HG03442 (cell line): Measurements from ENCODE around the gene TMEM80.

Experiments
- ATAC-seq: cut with Tn5 transposase; IDR thresholded peaks from one replicate; pipeline ENCODE4 v1.9.1; 2021; ENCODE audit warnings: mild to moderate bottlenecking, moderate library complexity; ENCODE audit not compliant: unreplicated experiment

The TMEM80 gene

GRCh38 chr11:699116-699508, 3.5 kb downstream of the TMEM80 start:
- no peak for ATAC-seq

DNA sequence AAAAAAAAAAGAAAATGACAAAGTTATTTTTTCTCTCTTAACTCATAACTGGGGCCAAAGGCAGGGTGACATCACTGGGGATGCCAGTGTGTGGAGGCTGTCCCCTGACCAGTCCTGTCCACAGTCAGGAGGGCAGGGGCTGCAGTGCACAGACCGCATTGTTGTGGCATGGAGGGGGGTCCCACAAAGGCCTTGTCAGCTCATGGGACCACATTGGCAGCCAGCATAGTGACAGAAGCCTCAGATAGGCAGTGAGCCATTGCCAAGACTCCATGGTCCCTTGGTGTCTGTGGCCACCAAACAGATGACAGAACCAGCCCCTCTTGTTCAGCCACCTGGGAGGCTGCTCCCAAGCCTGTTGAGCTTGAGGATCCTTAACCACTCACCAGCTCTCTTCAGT, 4.1 kb downstream of the TMEM80 start:
- no peak for ATAC-seq

- no peak for ATAC-seq
These were observed 6.3 kb downstream of the TMEM80 start for GRCh38 chr11:701741-702461.

GRCh38 chr11:702462-703461, 7.1 kb downstream of the TMEM80 start:
- no peak for ATAC-seq

- ATAC-seq = no peak
These were observed 7.9 kb downstream of the TMEM80 start for GRCh38 chr11:703506-703905.

GRCh38 chr11:704228-704674, 8.6 kb downstream of the TMEM80 start:
- ATAC-seq = no peak

DNA sequence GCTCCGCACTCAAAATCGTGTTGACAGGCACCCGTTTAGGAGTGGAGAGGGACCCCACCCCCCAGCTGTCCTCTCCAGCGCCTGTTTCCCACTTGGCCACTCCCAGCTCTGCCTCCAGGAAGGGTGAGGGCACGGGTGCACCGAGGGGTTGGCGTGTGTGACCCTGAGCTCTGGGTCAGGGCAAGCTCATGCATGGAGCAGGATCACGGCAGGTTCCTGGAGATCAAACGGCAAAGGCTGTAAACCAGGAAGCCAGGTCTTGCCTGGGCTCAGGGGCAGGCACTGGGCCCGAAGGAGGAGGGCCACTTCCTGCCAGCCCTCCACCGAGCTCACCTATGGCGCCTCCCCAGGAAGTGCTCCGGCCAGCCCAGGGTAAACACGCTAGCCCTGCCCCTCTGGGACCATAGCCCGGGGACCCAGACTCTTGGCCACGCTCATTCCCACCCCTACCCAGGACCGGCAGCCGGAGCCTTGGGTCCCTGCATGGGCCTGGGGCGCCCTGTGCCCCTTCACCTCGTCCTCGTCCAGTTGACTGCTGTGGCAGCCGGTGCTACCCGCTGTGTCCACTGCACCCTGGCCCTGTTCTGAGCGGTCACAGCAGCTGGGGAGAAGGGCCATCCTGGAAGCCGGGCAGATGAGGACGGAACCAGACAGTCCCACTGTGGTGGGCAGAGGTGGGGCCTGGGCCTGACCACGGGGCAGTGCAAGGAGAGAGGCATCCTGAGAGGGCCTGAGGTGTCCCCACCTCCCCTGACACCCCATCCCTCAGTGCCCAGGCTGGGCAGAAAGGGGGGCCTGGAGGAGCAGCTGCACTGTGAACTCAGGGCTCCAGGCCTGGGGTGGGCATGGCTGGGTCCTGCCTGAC, 9.4 kb downstream of the TMEM80 start:
- ATAC-seq = no peak

- no peak for ATAC-seq
These were observed 10.2 kb downstream of the TMEM80 start, which contains the start of gene EPS8L2 for GRCh38 chr11:705646-706438. Gene EPS8L2, plus strand, starts transcription at chr11:706231. Its CDS starts 3,177 bp downstream, at chr11:709408.

DNA sequence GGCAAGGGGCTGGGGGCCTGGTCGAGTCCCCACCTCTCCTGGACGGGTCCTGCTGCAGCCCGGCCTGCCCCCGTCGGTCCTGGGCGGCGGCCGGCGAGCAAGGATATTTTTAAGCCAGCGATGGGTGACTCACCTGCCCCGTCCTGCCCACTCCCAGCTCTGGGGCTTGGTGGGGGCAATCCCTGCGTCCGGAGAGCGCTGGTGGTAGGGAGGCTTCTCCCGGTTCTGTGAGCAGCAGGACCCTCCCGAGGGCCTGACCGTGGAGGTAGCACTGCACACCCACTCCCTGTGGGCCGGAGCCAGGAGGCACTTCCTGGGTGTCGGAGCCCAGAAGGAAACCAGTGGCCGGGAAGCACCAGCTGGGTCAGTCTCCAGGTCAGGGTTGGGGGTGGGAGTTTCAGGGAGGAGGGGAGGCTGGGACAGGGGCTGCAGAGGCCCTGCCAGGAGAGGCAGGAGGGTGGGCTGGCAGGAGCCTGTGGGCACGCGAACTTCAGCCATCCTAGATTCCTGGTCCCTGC, 10.9 kb downstream of the TMEM80 start:
- no peak for ATAC-seq

DNA sequence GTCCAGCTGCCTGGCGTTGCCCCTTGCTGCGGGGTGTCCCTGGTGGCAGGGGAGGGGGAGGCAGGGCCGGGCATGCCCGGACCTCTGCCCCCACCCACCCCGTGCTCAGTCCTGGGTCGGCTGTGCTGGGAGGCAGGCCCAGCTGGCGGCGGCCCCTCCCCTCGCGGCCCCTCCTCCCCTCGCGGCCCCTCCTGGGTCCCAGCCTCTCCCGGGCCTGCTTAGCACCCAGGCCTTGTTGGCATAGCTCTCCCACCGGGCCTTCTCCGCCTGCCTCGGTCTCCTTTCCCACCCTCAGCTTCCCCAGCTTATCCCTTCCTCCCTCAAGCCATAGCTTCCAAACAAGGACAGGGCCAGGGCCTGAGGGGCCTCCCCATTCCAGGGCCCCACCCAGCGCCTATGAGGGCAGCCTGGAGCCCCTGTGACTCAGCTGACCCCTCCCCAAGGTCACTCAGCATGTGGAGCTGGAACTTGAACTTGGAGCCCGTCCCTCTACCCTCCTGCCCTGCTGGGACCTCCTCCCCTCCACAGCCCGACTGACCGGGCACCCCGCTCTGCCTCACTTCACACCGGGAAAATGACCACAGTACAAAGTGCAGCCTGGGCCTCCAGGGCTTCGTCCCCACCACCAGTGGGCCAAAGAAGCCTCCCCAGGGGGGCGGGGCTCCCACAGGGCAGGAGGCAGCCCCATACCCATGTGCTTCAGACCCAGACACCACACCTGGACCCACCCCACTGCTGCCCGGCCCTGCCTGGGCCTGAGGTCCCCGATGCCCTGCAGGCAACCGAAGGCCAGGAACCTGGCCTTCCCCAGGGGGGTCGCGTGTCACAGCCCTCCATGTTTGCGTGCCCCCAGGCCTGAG, 11.6 kb downstream of the TMEM80 start:
- ATAC-seq = no peak

GRCh38 chr11:707817-708420, 12.3 kb downstream of the TMEM80 start:
- ATAC-seq = no peak

DNA sequence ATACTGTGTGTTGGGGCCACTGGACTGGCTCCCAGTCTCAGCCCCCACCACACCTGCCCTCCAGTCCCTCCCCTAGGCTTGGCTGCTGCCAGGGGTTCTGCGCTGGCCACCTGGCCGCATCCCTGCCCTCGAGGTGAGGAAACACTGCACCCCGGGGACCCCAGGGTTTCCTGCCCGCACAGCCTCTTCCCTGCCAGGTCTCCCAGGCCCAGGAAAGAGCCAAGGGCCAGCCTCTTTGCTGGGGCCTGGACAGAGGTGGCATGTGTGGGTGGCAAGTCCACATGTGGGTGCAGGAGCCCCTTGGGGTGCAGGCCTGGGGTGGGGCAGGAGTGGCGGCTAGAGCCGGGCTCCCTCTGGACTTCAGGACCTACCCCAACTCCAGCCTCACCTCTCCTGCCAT, 12.9 kb downstream of the TMEM80 start:
- no peak for ATAC-seq

DNA sequence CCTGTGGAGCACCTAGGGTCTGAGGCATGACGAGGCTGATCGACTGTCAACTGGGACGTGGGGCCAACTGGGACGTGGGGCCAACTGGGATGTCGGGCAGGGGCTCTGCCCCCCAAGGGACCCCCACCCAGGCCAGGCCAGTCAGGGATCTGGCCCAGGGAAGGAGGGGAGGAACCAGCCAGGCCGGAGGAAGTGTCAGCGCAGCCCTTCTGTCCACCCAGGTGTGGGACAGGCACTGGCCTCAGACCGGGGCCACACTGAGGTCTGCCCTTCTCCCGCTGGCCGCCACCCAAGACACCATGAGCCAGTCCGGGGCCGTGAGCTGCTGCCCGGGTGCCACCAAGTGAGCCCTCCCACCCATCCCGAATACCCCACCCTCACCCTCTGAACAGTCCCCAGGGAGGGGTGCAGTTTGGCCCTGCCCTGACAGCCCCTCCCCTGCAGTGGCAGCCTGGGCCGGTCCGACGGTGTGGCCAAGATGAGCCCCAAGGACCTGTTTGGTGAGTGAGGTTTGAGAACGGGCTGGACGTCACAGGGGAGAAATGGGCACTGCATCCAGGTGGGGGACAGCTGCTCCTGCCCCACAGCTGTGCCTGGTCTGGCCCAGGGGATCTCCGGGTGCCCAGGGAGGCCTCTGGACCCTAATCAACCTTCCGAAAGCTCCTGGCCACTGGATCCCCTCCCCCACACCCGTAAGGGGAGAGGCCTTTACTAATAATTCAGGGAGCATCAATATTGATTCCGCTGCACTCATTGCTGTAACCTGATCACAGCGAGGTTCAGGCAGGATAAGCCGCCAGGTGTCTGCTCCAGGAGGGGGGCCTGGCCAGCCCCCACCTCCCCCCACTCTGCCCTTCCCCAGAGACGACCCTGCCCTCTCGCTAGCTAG, 13.7 kb downstream of the TMEM80 start:
- no peak for ATAC-seq

GRCh38 chr11:714436-714835, 18.8 kb downstream of the TMEM80 start:
- ATAC-seq = no peak

DNA sequence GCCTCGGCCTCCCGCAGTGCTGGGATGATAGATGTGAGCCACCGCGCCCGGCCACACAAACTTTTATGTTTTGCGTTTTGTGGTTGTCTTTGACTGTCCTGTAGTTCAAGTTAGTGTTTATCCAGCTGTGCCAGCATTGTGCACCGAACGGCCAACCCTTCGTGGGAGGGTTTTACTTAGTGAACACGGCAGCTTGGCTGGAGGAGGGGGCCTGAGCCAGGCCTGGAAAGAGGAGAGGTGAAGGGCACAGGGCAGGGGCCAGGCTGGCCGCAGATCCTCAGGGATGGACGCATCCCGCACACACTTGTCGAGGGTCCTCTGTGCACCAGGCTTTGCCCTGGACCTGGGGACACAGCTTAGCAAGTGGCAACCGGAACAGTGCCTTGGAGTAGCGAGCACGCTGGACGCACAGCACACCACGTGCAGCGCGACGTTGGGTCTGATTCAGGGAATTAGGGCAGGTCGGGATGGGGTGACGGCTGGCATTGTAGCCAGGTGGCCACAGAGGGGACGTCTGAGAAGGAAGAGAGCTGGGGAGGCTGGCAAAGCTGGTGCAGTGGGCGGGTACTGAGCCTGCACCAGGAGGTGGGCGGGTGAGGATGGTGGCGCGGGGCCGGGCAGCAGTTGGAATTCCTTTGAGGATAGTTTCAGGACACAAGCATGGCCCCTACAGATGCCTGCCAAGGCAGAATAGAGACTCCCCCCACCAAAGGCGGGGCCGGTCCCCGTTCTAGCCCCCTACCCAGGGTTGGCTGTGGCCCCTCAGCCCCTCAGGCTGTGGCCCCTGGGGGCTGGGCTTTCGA, 23.8 kb downstream of the TMEM80 start:
- ATAC-seq = no peak

DNA sequence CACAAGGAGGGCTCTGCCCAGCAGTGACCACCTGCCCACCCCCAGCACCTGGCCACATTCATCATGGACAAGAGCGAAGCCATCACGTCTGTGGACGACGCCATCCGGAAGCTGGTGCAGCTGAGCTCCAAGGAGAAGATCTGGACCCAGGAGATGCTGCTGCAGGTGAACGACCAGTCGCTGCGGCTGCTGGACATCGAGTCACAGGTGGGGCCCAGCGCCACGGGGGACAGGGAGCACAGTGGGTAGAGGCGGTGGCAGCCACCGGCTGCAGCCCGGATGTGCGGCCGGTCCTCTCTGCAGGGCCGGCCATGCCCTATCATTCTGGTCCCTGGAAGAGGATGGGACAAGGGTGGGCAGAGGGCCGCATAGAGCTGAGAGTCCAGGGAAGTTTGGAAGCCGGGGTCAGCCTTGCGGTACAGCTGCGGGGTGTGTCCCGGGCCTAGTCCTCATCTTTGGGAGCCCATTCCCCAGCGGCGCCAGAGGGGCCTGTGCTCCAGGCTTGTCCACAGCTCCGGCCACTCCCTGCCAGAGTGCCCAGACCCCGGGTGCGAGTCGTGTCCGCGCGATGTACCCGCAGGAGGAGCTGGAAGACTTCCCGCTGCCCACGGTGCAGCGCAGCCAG, 24.5 kb downstream of the TMEM80 start:
- no peak for ATAC-seq
